CD4-positive, alpha-beta T cell treated with Interleukin-17A for 1 hour (primary cell): Measurements from ENCODE around the gene OR1D5.
A peak's percentile ranks its signal among the peaks of the same experiment; 100 is the strongest.
"Not testable (repeated sequence)": the region's sequence is repeated elsewhere in the genome, so short reads cannot be mapped to it uniquely, and the experiment has no call there.

ENCODE experiments used
- DNase-seq: peaks from one replicate; pipeline ENCODE4 v3.0.0-alpha.2; 2020

The OR1D5 gene, protein sequence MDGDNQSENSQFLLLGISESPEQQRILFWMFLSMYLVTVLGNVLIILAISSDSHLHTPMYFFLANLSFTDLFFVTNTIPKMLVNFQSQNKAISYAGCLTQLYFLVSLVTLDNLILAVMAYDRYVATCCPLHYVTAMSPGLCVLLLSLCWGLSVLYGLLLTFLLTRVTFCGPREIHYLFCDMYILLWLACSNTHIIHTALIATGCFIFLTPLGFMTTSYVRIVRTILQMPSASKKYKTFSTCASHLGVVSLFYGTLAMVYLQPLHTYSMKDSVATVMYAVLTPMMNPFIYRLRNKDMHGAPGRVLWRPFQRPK

DNA sequence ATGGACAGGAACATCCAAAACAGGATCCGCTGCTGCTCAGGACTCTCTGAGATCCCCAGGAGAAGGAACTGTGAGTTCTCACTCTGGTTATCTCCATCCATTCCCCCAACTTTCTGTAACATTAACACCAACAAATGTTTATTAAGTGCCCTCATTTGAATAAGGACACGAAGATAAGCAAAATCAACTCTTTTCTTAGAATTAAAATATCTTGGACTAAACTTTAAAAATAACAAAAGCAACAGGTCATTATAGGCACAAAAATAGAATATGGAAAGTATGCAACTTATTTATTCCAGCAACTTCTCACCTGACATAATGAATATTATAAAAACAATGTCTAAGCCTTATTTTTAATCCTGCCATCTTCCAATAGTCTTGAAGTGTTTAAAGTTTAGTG is at the start of gene OR1D5:
Gene OR1D5 (minus strand): TSS at position 101 of the 400 bp plus-strand sequence. CDS start 0 bp downstream, at position 101.
- DNase-seq = not testable (repeated sequence)

DNA sequence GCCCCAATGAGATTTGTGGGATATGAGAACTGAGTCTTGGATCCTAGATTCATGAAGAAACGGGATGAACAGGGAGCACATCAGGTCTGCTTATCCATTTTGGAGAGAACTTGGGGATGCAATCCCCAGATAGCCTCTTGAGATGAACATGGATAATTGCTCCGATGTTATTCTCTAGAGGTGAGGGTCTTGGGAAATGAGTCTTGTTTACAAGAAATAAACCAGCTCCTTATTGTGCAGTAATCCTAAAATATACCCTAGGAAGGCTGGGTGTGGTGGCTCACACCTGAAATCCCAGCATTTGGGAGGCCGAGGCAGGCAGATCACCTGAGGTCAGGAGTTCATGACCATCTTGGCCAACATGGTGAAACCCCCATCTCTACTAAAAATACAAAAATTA is 40.9 kb upstream of the OR1D5 start, which contains the start of gene OR1D2:
Gene OR1D2 (minus strand): TSS at position 101 of the 400 bp plus-strand sequence. CDS start 11,426 bp downstream, outside the sequence.
- no peak for DNase-seq

DNA sequence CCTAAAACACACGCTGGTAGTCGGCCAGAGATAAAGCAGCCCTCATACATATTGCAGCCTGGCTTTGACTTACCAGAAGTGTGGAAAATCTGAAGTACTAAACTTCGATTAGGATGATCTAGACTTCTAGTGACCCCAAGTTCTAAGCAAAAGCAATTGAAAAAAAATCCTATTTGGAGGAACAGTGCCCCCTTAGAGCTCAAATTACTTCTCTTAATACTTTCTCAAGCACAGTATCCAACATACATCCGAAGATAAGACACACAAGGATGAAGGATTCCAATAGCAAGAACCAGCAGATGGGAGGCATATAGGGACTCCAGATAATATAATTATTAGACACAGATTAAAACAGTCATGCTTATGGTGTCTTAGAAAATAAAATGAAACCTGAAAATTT is 10.4 kb upstream of the OR1D5 start:
- not testable (repeated sequence) for DNase-seq

DNA sequence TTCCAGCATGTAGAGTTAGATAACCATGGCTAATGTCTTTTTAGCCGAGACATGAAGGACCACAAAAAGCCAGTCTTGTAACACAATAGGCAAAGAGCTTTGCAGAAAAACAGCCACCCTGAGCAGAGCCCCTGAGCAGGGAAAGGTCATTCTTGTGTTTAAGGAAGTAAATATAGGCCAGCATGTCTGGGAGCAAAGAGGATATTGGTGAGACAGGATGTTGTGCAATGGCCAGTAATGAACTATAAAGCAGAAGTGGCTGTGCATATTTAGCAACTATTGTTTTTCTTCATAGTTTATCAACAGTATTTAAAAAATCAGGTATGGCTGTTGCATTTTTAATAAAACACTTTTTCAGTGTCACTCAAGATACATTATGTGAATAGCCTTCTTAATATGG is 1.8 kb upstream of the OR1D5 start:
- not testable (repeated sequence) for DNase-seq

DNA sequence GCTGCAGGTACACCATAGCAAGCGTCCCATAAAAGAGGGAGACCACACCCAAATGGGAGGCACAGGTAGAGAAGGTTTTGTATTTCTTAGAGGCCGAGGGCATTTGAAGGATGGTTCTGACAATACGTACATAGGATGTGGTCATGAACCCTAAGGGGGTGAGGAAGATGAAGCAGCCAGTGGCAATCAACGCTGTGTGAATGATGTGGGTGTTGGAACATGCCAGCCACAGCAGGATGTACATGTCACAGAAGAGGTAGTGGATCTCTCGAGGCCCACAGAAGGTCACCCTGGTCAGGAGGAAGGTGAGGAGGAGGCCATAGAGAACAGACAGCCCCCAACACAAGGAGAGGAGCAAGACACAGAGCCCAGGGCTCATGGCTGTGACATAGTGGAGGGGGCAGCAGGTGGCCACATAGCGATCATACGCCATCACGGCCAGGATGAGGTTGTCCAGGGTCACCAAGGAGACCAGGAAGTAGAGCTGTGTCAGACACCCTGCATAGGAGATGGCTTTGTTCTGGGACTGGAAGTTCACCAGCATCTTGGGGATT is 506 bp downstream of the OR1D5 start:
- not testable (repeated sequence) for DNase-seq

DNA sequence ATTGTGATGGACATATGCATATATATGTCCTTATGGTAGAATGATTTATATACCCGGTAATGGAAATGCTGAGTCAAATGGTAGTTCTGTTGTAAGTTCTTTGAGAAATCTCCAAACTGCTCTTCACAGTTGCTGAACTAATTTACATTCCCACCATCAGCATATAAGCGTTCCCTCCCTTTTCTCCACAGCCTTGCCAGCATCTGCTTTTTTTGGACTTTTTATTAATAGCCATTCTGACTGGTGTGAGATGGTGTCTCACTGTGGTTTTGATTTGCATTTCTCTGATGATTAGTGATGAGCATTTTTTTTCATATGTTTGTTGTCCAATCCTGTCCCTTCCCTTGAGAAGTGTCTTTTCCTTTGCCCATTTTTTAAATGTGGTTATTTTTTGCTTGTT is 8.5 kb downstream of the OR1D5 start:
- DNase-seq = not testable (repeated sequence)

DNA sequence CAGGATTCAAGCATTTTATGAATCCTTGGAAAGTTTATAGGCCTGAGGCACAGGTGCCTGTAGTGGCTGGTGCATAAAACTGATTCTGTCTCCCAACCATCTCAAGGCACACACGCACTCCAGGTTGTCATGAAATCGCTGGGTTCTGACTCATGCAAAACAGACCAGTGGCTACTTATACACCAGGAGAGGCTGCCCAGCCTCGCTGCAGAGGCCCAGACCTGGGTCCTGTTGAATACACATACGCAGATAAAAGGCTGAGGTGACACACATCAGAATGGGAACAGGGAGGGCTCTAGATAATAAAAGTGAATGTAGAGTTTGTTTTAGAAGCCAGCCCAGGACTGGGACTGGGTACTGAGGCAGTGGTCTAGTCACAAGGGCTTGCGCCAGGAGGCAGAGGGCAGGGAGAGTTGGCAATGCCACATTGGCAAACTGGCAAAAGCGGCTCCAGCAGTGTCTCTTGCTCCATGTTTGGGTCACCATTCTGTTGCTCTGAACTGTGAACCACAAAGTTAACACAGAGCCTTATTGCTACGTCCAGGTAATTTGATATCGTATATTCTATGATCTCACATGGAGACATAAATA is 13.6 kb downstream of the OR1D5 start:
- no peak for DNase-seq

DNA sequence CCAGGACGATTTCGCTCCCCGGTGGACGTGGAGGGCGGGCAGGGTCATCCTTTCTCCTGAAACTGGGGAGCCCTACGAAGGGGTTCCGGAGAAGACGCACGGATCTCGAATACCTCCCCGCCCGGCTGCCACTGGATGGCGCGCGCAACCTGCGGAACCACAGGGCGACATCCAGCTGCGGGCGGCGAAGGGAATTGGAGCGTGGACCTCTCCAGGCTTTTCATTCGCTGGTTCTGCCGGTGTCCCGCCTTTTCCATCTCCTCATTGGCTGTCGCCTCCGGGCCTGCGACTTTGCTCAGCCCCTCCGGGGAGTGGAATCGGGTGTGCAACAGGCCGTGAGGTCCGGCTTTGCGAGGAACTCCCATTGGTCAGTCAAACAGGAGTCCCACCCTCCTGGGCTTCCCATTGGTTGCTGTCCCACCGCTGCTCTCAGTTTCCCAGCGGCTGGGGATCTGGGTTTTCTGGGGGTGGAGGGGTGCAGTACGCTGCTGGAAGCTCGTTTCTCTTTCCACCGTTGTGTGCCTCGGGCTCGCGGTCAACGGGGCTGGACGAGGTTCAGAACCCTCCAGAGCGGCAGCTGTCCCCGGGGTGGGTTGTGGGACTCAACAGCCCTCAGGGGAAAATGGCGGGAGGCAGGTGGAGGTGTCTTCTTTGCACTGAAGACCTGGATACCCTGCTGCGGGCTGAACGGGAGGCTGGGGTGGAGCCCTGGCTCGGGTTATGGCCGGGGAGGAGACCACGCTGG is 14.5 kb downstream of the OR1D5 start:
- DNase-seq = peak; percentile 98

DNA sequence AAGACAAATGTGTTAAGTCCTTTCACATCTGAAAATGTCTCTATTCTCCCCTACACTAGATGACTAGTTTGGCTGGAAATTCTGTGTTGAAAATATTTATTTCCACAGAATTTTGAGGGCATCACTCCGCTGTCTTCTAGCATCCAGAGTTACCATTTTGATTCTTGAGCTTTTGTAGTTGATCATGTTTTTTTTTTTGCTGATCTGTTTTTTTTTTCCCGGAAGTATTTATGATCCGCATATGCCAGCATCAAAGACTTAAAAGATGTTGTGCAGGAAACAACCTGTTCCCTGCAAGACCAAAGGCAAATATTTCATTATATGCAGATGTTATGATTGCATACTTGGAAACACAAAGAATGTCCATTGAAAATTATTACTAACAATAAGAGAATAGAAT is 16.7 kb downstream of the OR1D5 start:
- DNase-seq = no peak

DNA sequence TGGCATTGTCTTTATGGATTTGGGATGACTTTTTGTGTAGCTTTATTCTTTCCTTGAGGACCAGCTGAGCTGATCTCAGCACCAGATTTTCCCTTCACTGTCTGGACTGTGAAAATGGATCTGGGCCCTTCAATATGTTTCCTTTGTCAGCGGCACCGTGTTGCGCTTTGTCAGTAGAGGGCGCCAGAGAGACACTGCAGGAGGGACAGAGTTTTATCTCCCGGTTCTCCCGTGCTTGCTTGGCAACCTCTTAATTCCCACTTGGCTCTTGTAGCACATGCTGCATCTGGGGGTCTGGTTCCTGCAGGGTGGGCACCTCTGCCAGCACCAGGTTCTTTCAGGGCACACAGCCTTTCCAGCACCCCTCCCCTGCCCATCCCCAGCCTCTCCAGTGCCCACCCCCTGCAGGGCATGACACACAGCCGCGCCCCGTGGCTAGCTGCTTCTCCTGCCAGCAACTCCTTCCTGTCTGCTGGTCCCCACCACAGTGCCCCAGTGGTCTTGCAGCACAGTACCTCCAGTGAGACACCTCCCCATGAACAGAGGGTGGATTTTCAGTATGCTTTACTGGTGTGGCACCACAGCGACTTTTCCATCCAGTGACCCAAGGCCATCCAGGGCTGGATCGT is 19.6 kb downstream of the OR1D5 start:
- DNase-seq = no peak

DNA sequence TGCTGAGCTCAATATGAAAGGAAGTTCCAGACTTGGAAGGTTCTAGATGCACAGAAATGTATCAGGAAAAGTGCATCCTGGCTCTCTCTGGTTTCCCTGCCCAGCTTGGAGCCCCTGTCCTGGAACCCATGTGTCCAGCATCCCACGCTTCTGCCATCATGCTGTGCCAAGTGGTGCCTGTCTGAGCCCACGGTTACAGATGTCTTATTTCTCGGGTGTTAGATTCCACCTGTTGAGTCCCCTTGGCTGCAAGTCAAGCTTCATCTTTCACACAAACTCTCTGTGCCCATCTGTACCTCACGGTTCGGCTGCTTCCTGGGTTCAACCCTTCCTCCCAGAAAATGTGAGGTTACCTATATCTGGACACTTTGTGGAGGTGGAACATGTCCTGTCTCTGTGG is 22.5 kb downstream of the OR1D5 start:
- DNase-seq = no peak

DNA sequence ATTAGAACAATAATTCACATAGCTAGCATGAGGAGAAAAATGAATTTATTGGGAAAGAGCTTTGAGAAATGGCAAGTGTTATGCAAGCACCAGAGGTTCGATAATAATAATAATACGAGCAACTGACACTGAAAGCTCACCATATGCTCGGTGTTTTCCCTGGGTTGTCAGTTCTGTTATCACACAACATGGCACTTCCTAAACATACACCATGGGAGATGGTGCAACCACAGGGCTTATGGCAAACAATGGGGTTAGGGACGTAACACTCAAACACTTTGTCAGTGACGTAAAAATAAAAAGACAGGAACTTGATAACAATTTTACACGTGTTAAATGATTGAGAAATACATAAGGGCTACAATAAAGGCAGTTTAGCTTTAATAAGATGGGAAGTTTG is 23.7 kb downstream of the OR1D5 start:
- peak; percentile 10 for DNase-seq

DNA sequence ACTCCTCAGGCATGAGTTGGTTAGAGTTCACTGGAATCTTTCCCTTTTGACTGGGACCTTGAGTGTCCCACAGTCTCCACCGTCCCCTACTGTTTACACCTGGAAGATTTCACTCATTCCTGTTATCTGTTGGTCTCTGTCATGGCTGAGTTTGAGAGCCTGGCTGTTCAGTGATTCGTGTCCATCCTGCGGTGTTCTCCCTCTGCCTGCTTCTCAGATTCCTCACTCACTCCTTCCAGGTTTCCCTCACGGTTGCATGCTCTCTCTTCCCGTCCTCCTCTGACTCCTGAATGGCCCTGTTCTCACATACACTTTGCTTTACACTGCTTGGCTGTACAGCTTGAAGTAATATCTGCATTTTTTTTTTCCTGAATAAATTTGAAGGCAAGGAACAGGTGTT is 24.5 kb downstream of the OR1D5 start:
- no peak for DNase-seq

DNA sequence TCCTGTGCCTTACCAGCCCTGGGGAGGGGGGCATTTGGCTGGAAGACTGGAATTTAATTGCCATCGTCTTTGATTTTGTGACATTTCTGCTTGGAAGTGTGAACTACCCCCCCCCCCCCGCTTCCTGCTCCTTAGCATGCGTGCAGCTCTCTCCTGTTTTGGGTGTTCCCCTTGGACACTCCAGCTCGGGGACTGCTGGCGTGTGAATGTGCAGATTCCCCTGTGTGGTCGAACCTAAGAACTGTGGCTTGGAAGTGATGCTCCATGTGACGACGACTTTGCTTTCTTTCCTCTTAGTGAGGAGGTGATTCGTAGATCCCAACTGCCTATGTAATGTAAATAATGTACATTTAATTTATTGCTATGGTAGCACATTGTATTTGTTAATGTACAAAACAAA is 26.1 kb downstream of the OR1D5 start:
- no peak for DNase-seq

DNA sequence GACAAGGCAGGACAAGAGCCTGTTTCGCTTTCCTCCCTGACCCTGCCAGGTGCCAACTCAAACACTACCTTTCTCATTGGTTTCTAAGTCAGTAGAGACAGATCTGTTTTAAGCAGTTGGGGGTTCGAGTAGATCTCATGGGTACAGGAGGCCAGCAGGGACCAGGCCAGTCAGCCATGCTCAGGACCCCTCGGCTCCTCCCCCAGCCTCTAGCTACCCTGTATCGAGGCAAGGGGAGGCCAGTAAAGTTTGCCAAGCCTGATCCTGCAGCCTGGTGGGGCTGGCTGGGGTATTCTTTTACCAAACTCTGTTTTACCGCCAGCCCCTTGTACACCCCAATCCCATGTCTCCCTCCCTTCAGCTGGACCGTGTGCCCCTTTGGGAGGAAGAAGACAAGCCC is 26.6 kb downstream of the OR1D5 start:
- DNase-seq = no peak

DNA sequence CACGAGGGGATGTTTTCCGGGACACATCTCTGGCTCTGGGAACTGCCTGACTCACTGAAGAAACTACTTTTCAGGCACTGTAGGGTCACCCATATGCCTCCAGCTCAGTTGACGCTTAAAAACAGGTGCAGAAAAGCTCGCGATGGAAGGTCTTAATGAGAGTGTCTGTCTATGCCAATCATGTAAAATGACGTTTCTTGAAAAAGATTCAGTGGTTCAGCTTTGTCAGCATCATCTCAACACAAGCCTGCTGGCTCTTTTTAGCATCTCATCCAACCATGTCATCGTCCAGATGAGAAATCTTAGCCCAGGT is 27.5 kb downstream of the OR1D5 start:
- no peak for DNase-seq

DNA sequence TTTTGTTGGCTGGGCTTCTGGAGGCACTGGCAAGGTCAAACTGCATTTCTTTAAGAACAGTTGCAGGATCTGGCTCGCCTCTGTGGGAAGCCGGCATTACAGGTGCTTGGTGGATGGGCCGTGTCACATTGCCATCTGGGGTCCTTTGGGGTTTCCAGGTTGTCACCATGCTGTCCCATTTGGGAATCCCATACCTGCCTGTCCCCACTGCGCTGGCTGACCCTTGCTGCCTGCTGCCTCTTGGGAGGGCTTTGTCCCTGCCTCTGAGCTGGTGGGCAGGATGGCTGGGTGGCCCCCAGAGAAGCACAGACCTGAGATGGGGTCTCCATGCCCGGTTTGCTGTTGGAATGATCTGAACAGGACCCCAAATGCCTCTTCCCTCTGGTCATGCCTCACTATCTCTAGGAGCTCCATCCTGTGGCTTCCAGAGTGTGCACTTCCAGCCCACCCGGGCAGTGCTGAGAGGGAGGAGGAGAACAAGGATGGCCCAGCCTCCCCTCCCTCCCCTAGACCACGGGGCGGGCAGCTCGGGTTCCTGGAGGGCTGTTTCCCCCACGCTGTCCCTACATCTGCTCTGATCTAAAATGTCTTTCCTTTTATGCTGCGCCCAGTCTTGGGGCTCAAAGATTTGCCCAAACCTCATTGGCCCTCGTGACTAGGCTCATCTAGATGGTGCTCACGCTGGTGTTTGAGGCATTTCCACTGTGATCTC is 28.0 kb downstream of the OR1D5 start:
- no peak for DNase-seq

DNA sequence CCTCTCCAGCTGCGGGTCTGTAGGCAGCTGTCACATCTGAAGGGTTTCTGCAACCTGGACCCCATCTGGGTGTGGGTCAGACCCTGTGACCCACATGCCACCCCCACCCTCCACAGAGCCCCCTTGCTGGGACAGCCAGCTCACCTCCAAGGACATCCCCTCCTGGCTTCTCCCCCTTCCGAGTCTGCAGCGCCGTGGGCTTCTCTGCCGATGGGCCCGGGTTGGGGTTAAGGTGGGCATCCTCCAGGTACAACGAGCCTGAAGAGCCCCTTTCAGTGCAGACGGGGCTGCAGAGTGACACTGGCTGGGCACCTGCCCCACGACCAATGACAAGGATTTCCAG is 28.9 kb downstream of the OR1D5 start:
- DNase-seq = no peak

DNA sequence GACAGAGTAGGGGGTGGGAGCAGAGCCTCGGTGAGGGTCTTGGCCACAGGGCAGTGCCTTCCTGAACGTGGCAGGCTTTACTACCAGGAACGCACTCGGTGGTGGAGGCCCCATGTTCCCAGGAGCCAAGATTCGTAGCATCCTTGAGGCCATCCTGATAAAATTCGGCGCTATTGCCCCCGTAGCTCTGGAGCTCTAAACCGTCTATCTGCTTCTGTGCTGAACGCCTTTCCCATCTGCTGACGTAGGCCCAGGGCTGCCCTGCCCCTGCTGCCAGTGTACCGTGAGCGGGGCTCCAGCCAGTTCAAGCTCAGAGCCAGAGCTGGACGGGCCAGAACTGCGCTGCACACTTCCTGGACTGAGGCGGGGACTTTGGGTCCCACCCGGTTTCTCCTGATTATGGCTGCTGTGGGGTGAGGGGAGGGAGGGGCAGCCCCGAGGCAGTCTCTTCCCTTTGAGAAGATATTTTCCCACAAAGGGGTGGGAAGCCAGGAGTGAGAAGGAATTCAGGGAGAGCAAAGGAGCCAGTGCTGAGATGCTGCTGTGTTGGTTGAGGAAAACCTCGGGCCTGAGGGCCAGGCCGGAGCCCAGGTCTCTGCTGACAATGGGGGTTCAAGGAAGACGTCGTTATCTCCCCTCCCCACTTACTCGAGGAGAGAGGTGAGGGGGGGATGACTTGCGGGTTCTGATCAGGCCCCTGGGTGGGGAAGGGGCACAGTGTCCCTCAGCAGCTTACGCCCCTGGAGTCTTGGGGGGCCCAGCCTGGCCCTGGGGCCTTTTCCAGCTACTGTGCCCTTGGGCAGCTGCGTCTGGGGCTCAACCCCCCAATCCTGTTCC is 29.4 kb downstream of the OR1D5 start:
- DNase-seq = no peak

DNA sequence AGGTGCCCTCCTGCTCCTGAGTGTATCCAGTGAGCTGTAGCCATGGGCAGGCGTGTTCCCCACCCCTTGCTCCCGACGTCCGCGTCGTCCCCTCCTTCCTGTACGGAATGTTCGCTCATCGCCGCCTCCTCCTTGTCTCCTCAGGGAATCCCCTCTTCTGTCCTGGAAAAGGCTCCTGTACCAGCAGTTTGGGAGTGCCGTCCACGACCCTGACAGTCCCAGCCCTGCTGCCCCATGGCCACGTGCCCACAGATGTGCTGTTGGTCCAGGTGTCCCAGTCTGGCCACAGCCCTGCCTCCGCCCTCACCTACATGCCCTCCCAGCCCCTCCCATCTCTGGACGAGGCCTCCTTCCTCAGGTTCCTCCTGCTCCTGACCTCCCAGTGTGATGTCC is 30.2 kb downstream of the OR1D5 start:
- DNase-seq = no peak
